Measurements from ENCODE around the gene POTED. TPM values are rescaled to one million over a fixed set of nuclear protein-coding genes. Genes with fewer than 3 reads are reported as not detected.
"Not testable (repeated sequence)": the region's sequence is repeated elsewhere in the genome, so short reads cannot be mapped to it uniquely, and the experiment has no call there.

Gene POTED
- not detected for total RNA-seq

- DNase-seq: not testable (repeated sequence)
These were observed at the start of gene POTED for GRCh38 chr21:13609477-13609876. Gene POTED (plus strand): TSS chr21:13609777. CDS start chr21:13610229, 452 bp downstream.

- not testable (repeated sequence) for DNase-seq
These were observed 40.5 kb downstream of the POTED start for GRCh38 chr21:13650101-13650500.

DNA sequence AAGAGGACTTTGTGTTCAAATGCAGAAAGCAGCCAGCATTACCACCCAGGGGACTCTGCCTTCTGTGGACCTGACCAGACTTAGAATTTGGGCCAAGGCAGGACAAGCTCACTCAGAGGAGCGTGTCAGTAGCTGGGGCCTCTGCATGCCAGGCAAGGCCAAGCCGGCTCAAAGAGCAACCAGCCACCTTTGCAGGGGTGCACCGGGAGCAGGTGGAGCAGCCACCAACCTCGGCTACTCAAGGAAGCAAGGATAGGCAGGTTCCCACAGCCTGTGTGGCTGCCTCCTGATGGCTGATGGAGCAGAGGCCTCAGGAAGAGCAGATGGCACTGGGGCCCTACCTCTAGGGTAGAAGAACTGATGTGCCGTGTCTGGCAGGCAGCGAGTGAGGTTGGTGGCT lies 42.2 kb downstream of the POTED start:
- not testable (repeated sequence) for DNase-seq

Small RNAs within 50 kb of the gene (small RNA-seq; reads per million reads assigned to genes)
- not detected for gene AL050303.3
- gene MIR3118-1: not detected
- gene RNU6-286P: not detected

Data from occipital lobe (tissue), 3 donors.